ENCODE data around the gene KIF26B.

Gene KIF26B

GRCh38 chr1:245205396-245205795 lies 50.6 kb downstream of the KIF26B start:
- no peak overlapping the region for H3K9ac ChIP-seq (ENCODE audit: low read depth, low read length, poor library complexity, severe bottlenecking)
- no peak overlapping the region for H3K4me3 ChIP-seq (ENCODE audit: low read length, poor library complexity, severe bottlenecking)
- peaks cover 3% of the 10 kb centered on the region; the same call in 1 of the 2 replicates for H3K9me3 ChIP-seq (ENCODE audit: insufficient read depth, low read depth, low read length)
- H3K36me3 ChIP-seq (ENCODE audit: insufficient read depth, low read length) = no peaks in the 10 kb centered on the region
- H3F3A ChIP-seq (ENCODE audit: low read depth) = peaks cover 2% of the 10 kb centered on the region; the same call in 1 of the 2 replicates
- H2AFZ ChIP-seq (ENCODE audit: low read length) = no peak overlapping the region
- H4K20me1 ChIP-seq (ENCODE audit: insufficient read depth, low read length, poor library complexity, severe bottlenecking) = no peaks in the 10 kb centered on the region
- no peaks in the 10 kb centered on the region for H3K79me2 ChIP-seq (ENCODE audit: insufficient read depth, low read length)
- H3K9me2 ChIP-seq (replicated peaks; ENCODE audit: low read depth, low read length) = no peaks in the 10 kb centered on the region
- peaks cover 17% of the 10 kb centered on the region for H3K4me1 ChIP-seq (ENCODE audit: insufficient read depth, low read length, poor library complexity, severe bottlenecking)
- no peak overlapping the region for H3K4me2 ChIP-seq (ENCODE audit: low read depth, low read length, poor library complexity, severe bottlenecking)
- no peaks in the 10 kb centered on the region for H3K27me3 ChIP-seq (ENCODE audit: insufficient read depth, low read length, poor library complexity, severe bottlenecking)
- TF ChIP-seq CTCF (conservative IDR thresholded peaks at IDR 0.05; ENCODE audit: low read length) = no peak
- no peak for TF ChIP-seq EZH2phosphoT487 (IDR thresholded peaks at IDR 0.05; ENCODE audit: borderline replicate concordance)

- H3K9me2 ChIP-seq (replicated peaks; ENCODE audit: low read depth, low read length) = no peaks in the 10 kb centered on the region
- no peak overlapping the region for H2AFZ ChIP-seq (ENCODE audit: low read length)
- H3K4me1 ChIP-seq (ENCODE audit: insufficient read depth, low read length, poor library complexity, severe bottlenecking) = peaks cover 13% of the 10 kb centered on the region
- no peak overlapping the region for H3K9ac ChIP-seq (ENCODE audit: low read depth, low read length, poor library complexity, severe bottlenecking)
- H3K79me2 ChIP-seq (ENCODE audit: insufficient read depth, low read length) = no peaks in the 10 kb centered on the region
- no peaks in the 10 kb centered on the region for H3K27me3 ChIP-seq (ENCODE audit: insufficient read depth, low read length, poor library complexity, severe bottlenecking)
- TF ChIP-seq CTCF (conservative IDR thresholded peaks at IDR 0.05; ENCODE audit: low read length) = no peak
- no peak for TF ChIP-seq EZH2phosphoT487 (IDR thresholded peaks at IDR 0.05; ENCODE audit: borderline replicate concordance)
- no peak overlapping the region for H3K4me3 ChIP-seq (ENCODE audit: low read length, poor library complexity, severe bottlenecking)
- H3F3A ChIP-seq (ENCODE audit: low read depth) = no peaks in the 10 kb centered on the region
- no peaks in the 10 kb centered on the region for H3K36me3 ChIP-seq (ENCODE audit: insufficient read depth, low read length)
- no peak overlapping the region for H3K4me2 ChIP-seq (ENCODE audit: low read depth, low read length, poor library complexity, severe bottlenecking)
- H3K9me3 ChIP-seq (ENCODE audit: insufficient read depth, low read depth, low read length) = peaks cover 3% of the 10 kb centered on the region; the same call in 1 of the 2 replicates
- H4K20me1 ChIP-seq (ENCODE audit: insufficient read depth, low read length, poor library complexity, severe bottlenecking) = no peaks in the 10 kb centered on the region
Measured at GRCh38 chr1:245205864-245206263, 51.1 kb downstream of the KIF26B start.

- Histone ChIP-seq H3K36me3 (ENCODE audit: insufficient read depth, low read length) (no peaks in the 10 kb centered on the region), H3K4me1 (ENCODE audit: insufficient read depth, low read length, poor library complexity, severe bottlenecking) (peaks cover 1% of the 10 kb centered on the region), H2AFZ (ENCODE audit: low read length) (no peak overlapping the region), H3K79me2 (ENCODE audit: insufficient read depth, low read length) (no peaks in the 10 kb centered on the region), H3K9me2 (replicated peaks; ENCODE audit: low read depth, low read length) (no peaks in the 10 kb centered on the region), H3K4me3 (ENCODE audit: low read length, poor library complexity, severe bottlenecking) (no peak overlapping the region), H4K20me1 (ENCODE audit: insufficient read depth, low read length, poor library complexity, severe bottlenecking) (no peaks in the 10 kb centered on the region), H3K4me2 (ENCODE audit: low read depth, low read length, poor library complexity, severe bottlenecking) (no peak overlapping the region), H3F3A (ENCODE audit: low read depth) (no peaks in the 10 kb centered on the region), H3K9ac (ENCODE audit: low read depth, low read length, poor library complexity, severe bottlenecking) (no peak overlapping the region), H3K9me3 (ENCODE audit: insufficient read depth, low read depth, low read length) (peaks cover 3% of the 10 kb centered on the region; the same call in 1 of the 2 replicates), H3K27me3 (ENCODE audit: insufficient read depth, low read length, poor library complexity, severe bottlenecking) (no peaks in the 10 kb centered on the region)
- TF ChIP-seq CTCF (conservative IDR thresholded peaks at IDR 0.05; ENCODE audit: low read length) (no peak), EZH2phosphoT487 (IDR thresholded peaks at IDR 0.05; ENCODE audit: borderline replicate concordance) (no peak)
Measured at GRCh38 chr1:245207056-245207638, 52.4 kb downstream of the KIF26B start.

Measured in Loucy (cell line).